CD1c-positive myeloid dendritic cell (primary cell): ENCODE data around the gene ENPP6.

Source experiments
- DNase-seq: peaks from one replicate; pipeline ENCODE4 v3.0.0-alpha.2; 2016; ENCODE audit errors: extremely low spot score

ENPP6 gene

GRCh38 chr4:184190711-184191110, 27.0 kb downstream of the ENPP6 start:
- DNase-seq: no peak

GRCh38 chr4:184189966-184190365, 27.7 kb downstream of the ENPP6 start:
- no peak for DNase-seq

GRCh38 chr4:184188443-184189400, 29.0 kb downstream of the ENPP6 start:
- DNase-seq: no peak

- no peak for DNase-seq
Measured at GRCh38 chr4:184177271-184177670, 40.4 kb downstream of the ENPP6 start.

- DNase-seq: no peak
Measured at GRCh38 chr4:184174571-184175488, 42.8 kb downstream of the ENPP6 start.

GRCh38 chr4:184171011-184171410, 46.7 kb downstream of the ENPP6 start:
- no peak for DNase-seq

- no peak for DNase-seq
Measured at GRCh38 chr4:184169225-184169867, 48.3 kb downstream of the ENPP6 start.

- peak; percentile 67 for DNase-seq
Measured at GRCh38 chr4:184168406-184169019, 49.2 kb downstream of the ENPP6 start.

- no peak for DNase-seq
Measured at GRCh38 chr4:184167576-184167975, 50.1 kb downstream of the ENPP6 start.

GRCh38 chr4:184166736-184167135, 50.9 kb downstream of the ENPP6 start:
- no peak for DNase-seq

- DNase-seq: no peak
Measured at GRCh38 chr4:184165291-184165690, 52.4 kb downstream of the ENPP6 start.

GRCh38 chr4:184163813-184164212, 53.9 kb downstream of the ENPP6 start:
- DNase-seq: peak; percentile 5

- no peak for DNase-seq
Measured at GRCh38 chr4:184162596-184162995, 55.1 kb downstream of the ENPP6 start.

GRCh38 chr4:184157322-184157721, 60.4 kb downstream of the ENPP6 start:
- no peak for DNase-seq

GRCh38 chr4:184156163-184156920, 61.3 kb downstream of the ENPP6 start:
- DNase-seq: no peak

- DNase-seq: no peak
Measured at GRCh38 chr4:184154199-184154598, 63.5 kb downstream of the ENPP6 start.

GRCh38 chr4:184153781-184154180, 63.9 kb downstream of the ENPP6 start:
- no peak for DNase-seq

- no peak for DNase-seq
Measured at GRCh38 chr4:184151988-184152485, 65.6 kb downstream of the ENPP6 start.

- DNase-seq: no peak
Measured at GRCh38 chr4:184150102-184150839, 67.4 kb downstream of the ENPP6 start.
